ENCODE data around the gene SUGP1.

DNA sequence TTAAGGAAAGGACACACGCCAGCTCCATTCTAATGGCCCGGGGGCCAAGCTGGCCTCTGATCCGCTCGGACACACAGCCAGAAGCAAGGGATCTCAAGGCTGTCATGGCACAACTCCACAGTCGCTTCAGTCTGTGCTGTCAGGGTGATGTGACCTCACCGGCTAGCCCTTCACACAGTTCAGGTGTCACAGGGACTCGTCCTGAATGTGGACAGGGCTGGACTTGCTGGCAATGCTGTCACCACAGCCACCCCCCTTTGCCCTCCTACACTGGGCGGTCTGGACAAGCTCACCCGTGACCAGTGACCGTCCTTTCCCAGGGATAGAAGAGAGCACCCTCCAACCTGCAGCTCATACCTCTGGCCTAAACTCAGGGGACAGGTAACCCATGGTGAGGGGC is 15.2 kb downstream of the SUGP1 start:
- TF ChIP-seq, protein P1, sequence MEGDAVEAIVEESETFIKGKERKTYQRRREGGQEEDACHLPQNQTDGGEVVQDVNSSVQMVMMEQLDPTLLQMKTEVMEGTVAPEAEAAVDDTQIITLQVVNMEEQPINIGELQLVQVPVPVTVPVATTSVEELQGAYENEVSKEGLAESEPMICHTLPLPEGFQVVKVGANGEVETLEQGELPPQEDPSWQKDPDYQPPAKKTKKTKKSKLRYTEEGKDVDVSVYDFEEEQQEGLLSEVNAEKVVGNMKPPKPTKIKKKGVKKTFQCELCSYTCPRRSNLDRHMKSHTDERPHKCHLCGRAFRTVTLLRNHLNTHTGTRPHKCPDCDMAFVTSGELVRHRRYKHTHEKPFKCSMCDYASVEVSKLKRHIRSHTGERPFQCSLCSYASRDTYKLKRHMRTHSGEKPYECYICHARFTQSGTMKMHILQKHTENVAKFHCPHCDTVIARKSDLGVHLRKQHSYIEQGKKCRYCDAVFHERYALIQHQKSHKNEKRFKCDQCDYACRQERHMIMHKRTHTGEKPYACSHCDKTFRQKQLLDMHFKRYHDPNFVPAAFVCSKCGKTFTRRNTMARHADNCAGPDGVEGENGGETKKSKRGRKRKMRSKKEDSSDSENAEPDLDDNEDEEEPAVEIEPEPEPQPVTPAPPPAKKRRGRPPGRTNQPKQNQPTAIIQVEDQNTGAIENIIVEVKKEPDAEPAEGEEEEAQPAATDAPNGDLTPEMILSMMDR (IDR thresholded peaks at IDR 0.05), result no peak
- TF ChIP-seq POLR2AphosphoS5 (IDR thresholded peaks at IDR 0.05) (no peak), EP300 (IDR thresholded peaks at IDR 0.05; ENCODE audit: low read depth) (no peak)

Measured in transverse colon (tissue), 4 donors.